ENCODE measurements around the gene HCN1. TPM values are rescaled to one million over a fixed set of nuclear protein-coding genes. Genes with fewer than 3 reads are reported as not detected.

The HCN1 gene
- polyA plus RNA-seq, 3 donors: not detected

GRCh38 chr5:45284436-45284835 lies 411.7 kb downstream of the HCN1 start:
- Histone ChIP-seq H3K9me3 (replicated peaks in 1 of 2; ENCODE audit: control insufficient read depth in 1 of 2, insufficient read depth in 1 of 2, low read length in 2 of 2) (peaks cover 0 to 5% of the 10 kb centered on the region in 2 donors), H3K36me3 (replicated peaks in 1 of 2; ENCODE audit: control insufficient read depth in 1 of 2, insufficient read depth in 2 of 2, low read length in 2 of 2) (no peaks in the 10 kb centered on the region), H3K4me1 (ENCODE audit: control insufficient read depth in 1 of 2, insufficient read depth in 2 of 2, low read length in 2 of 2) (no peaks in the 10 kb centered on the region), H2AFZ (ENCODE audit: insufficient read depth, low read depth, low read length, poor library complexity, severe bottlenecking) (no peak overlapping the region), H3K79me2 (ENCODE audit: insufficient read depth, low read length) (no peaks in the 10 kb centered on the region), H3K4me3 (replicated peaks in 1 of 3; ENCODE audit: low read depth in 2 of 3, low read length in 3 of 3) (no peak overlapping the region), H4K20me1 (ENCODE audit: insufficient read depth, low read length) (no peaks in the 10 kb centered on the region), H3K27me3 (ENCODE audit: control insufficient read depth in 2 of 2, insufficient read depth in 2 of 2, low read length in 2 of 2) (no peaks in the 10 kb centered on the region), H3K27ac (ENCODE audit: low read depth in 1 of 2, low read length in 2 of 2) (no peak overlapping the region), H3K9ac (ENCODE audit: insufficient read depth, low read length, poor library complexity, severe bottlenecking) (no peak overlapping the region), H3K4me2 (replicated peaks; ENCODE audit: extremely low read depth, low read length, poor library complexity, severe bottlenecking) (no peak overlapping the region)
- Mint-ChIP-seq H3K4me3 (no peak overlapping the region), H3K27ac (no peak overlapping the region), H3K27me3 (ENCODE audit: low read depth in 3 of 3) (no peaks in the 10 kb centered on the region), H3K4me1 (no peaks in the 10 kb centered on the region), H3K9me3 (peaks cover 1 to 10% (median 2%) of the 10 kb centered on the region in 7 donors), H3K36me3 (no peaks in the 10 kb centered on the region)
- WGBS (ENCODE audit: insufficient coverage): no CpG with 5 or more reads among the region's 1 CpG
- DNase-seq: no peak
- TF ChIP-seq CTCF (IDR thresholded peaks at IDR 0.05): no peak
- intact Hi-C loops (cut with micrococcal nuclease): no loop called here

GRCh38 chr5:45281081-45281480 lies 415.1 kb downstream of the HCN1 start:
- peaks cover 0 to 4% of the 10 kb centered on the region in 2 donors for H3K9me3 ChIP-seq (replicated peaks in 1 of 2; ENCODE audit: control insufficient read depth in 1 of 2, insufficient read depth in 1 of 2, low read length in 2 of 2)
- H4K20me1 ChIP-seq (ENCODE audit: insufficient read depth, low read length): no peaks in the 10 kb centered on the region
- Mint-ChIP-seq H3K9me3 (peaks cover 0 to 7% (median 3%) of the 10 kb centered on the region in 7 donors), H3K36me3 (no peaks in the 10 kb centered on the region), H3K27ac (no peak overlapping the region), H3K27me3 (ENCODE audit: low read depth in 3 of 3) (no peaks in the 10 kb centered on the region), H3K4me3 (no peak overlapping the region), H3K4me1 (no peaks in the 10 kb centered on the region)
- no CpG with 5 or more reads among the region's 2 CpGs for WGBS (ENCODE audit: insufficient coverage)
- intact Hi-C loops (cut with micrococcal nuclease): no loop called here
- H3K79me2 ChIP-seq (ENCODE audit: insufficient read depth, low read length): no peaks in the 10 kb centered on the region
- no peak overlapping the region for H3K27ac ChIP-seq (ENCODE audit: low read depth in 1 of 2, low read length in 2 of 2)
- no peak overlapping the region for H3K4me2 ChIP-seq (replicated peaks; ENCODE audit: extremely low read depth, low read length, poor library complexity, severe bottlenecking)
- H3K27me3 ChIP-seq (ENCODE audit: control insufficient read depth in 2 of 2, insufficient read depth in 2 of 2, low read length in 2 of 2): no peaks in the 10 kb centered on the region
- H3K36me3 ChIP-seq (replicated peaks in 1 of 2; ENCODE audit: control insufficient read depth in 1 of 2, insufficient read depth in 2 of 2, low read length in 2 of 2): no peaks in the 10 kb centered on the region
- TF ChIP-seq CTCF (IDR thresholded peaks at IDR 0.05): no peak
- H3K4me3 ChIP-seq (replicated peaks in 1 of 3; ENCODE audit: low read depth in 2 of 3, low read length in 3 of 3): no peak overlapping the region
- H2AFZ ChIP-seq (ENCODE audit: insufficient read depth, low read depth, low read length, poor library complexity, severe bottlenecking): no peak overlapping the region
- no peak for DNase-seq
- H3K4me1 ChIP-seq (ENCODE audit: control insufficient read depth in 1 of 2, insufficient read depth in 2 of 2, low read length in 2 of 2): no peaks in the 10 kb centered on the region
- H3K9ac ChIP-seq (ENCODE audit: insufficient read depth, low read length, poor library complexity, severe bottlenecking): no peak overlapping the region
